Endothelial cell of umbilical vein (primary cell): Measurements from ENCODE around the gene SELENOV. TPM values are rescaled to one million over a fixed set of nuclear protein-coding genes. Genes with fewer than 3 reads are reported as not detected.

Experiments used
- BruUV-seq: library from RNA; stranded (reverse); fragments of 400-500 nt; replicated peaks from 2 replicates; lab custom pipeline; 2021; lab: Mats Ljungman, UMichigan
- CTCF ChIA-PET: fragments of 300-600, 350-600 bp; sonication (Branson Sonifier 250); formaldehyde crosslinking; loops from one replicate; lab custom pipeline; 2021; ENCODE audit warnings: antibody characterized with exemption, inconsistent platforms; lab: Charles Lee
- POLR2A ChIA-PET: fragments of 300-600, 350-600 bp; sonication (Branson Sonifier 250); formaldehyde crosslinking; loops from one replicate; lab custom pipeline; 2021; ENCODE audit warnings: antibody characterized with exemption, inconsistent platforms; lab: Charles Lee
- DNase-seq: peaks from one replicate; pipeline ENCODE4 v3.0.0-alpha.2; 2011; ENCODE audit warnings: low read depth, low spot score
- FAIRE-seq: peaks from 2 replicates; lab custom pipeline; 2011; peaks lifted over from hg19 to GRCh38; lab: Jason Lieb, UNC
- H2AFZ ChIP-seq: 2 replicates; pipeline ENCODE4 v1.6.0; 2012; ENCODE audit warnings: low read depth, low read length, control low read depth, inconsistent platforms
- H3K27ac ChIP-seq: 2 replicates; pipeline ENCODE4 v1.5.1; 2011; ENCODE audit warnings: low read depth, mild to moderate bottlenecking, control low read depth, low read length, moderate library complexity; ENCODE audit not compliant: insufficient read depth
- H3K27me3 ChIP-seq, 2 experiments: 2 replicates each; pipeline versions ENCODE4 v1.6.0 to v1.6.1; 2011; ENCODE audit warnings: low read length in 2 of 2, mixed read lengths in 1 of 2; ENCODE audit not compliant: control insufficient read depth in 2 of 2, insufficient read depth in 2 of 2
- H3K36me3 ChIP-seq, 2 experiments: 2 replicates in 1 of 2; 3 replicates in 1 of 2; pipeline ENCODE4 v1.5.1; 2011; ENCODE audit warnings: low read length in 2 of 2, mild to moderate bottlenecking in 1 of 2, moderate library complexity in 1 of 2; ENCODE audit not compliant: control insufficient read depth in 2 of 2, insufficient read depth in 2 of 2; ENCODE audit errors: extremely low read depth in 1 of 2
- H3K4me1 ChIP-seq: 3 replicates; pipeline ENCODE4 v1.5.1; 2011; ENCODE audit warnings: mild to moderate bottlenecking, low read length; ENCODE audit not compliant: control insufficient read depth, insufficient read depth; ENCODE audit errors: extremely low read depth
- H3K4me2 ChIP-seq: 2 replicates; pipeline ENCODE4 v1.6.1; 2011; ENCODE audit warnings: low read length, control low read depth, mixed read lengths; ENCODE audit not compliant: insufficient read depth
- H3K4me3 ChIP-seq, 3 experiments: fragments of 200-600 bp in 1 of 3; sonication (generic), shearing (Covaris generic) in 1 of 3; replicated peaks in 1 of 3; 2 replicates each; pipeline ENCODE4 v1.5.1; 2011 to 2016; ENCODE audit warnings: control low read depth in 3 of 3, low read length in 3 of 3, mild to moderate bottlenecking in 2 of 3, inconsistent platforms in 1 of 3, low read depth in 1 of 3, moderate library complexity in 1 of 3; ENCODE audit not compliant: insufficient read depth in 1 of 3
- H3K79me2 ChIP-seq: 2 replicates; pipeline ENCODE4 v1.6.0; 2012; ENCODE audit warnings: low read length, inconsistent platforms; ENCODE audit not compliant: control insufficient read depth, insufficient read depth
- H3K9ac ChIP-seq: replicated peaks from 2 replicates; pipeline ENCODE3; 2011; ENCODE audit warnings: low read length, control low read depth; ENCODE audit not compliant: insufficient read depth; ENCODE audit errors: extremely low read depth
- H3K9me1 ChIP-seq: replicated peaks from 3 replicates; pipeline ENCODE4 v1.6.0; 2011; ENCODE audit warnings: mild to moderate bottlenecking, low read length; ENCODE audit not compliant: control insufficient read depth, insufficient read depth; ENCODE audit errors: extremely low read depth
- H3K9me3 ChIP-seq: replicated peaks from 2 replicates; pipeline ENCODE4 v1.5.1; 2012; ENCODE audit warnings: low read length, inconsistent platforms; ENCODE audit not compliant: control insufficient read depth, insufficient read depth
- H4K20me1 ChIP-seq: replicated peaks from 2 replicates; pipeline ENCODE3; 2011; ENCODE audit warnings: mild to moderate bottlenecking, low read length; ENCODE audit not compliant: control insufficient read depth, insufficient read depth; ENCODE audit errors: extremely low read depth
- EZH2 ChIP-seq: IDR thresholded peaks from 2 replicates; pipeline ENCODE4 v1.6.1; 2012; ENCODE audit warnings: borderline replicate concordance, low read depth, mild to moderate bottlenecking, moderate library complexity, low read length, inconsistent platforms; ENCODE audit not compliant: severe bottlenecking
- GATA2 ChIP-seq: IDR thresholded peaks from 2 replicates; pipeline ENCODE4 v1.7.0; 2011; ENCODE audit warnings: low read depth, mild to moderate bottlenecking, moderate library complexity, mixed read lengths, low read length; ENCODE audit not compliant: insufficient read length, insufficient read depth
- JUN ChIP-seq: IDR thresholded peaks from 2 replicates; pipeline ENCODE4 v1.6.1; 2011; ENCODE audit warnings: borderline replicate concordance, low read depth; ENCODE audit not compliant: insufficient read length, insufficient read depth
- MAX ChIP-seq: IDR thresholded peaks from 2 replicates; pipeline ENCODE4 v1.6.1; 2011; ENCODE audit not compliant: insufficient read depth, insufficient read length
- POLR2A ChIP-seq: IDR thresholded peaks from 2 replicates; pipeline ENCODE4 v1.6.1; 2012; ENCODE audit warnings: low read depth, mild to moderate bottlenecking, control low read depth, low read length
- POLR2AphosphoS5 ChIP-seq: IDR thresholded peaks from 2 replicates; pipeline ENCODE4 v1.6.1; 2012; ENCODE audit warnings: low read depth, mild to moderate bottlenecking, control low read depth, low read length, moderate library complexity; ENCODE audit not compliant: insufficient read depth
- dilution Hi-C: fragments of 300-500 bp; cut with MboI; formaldehyde crosslinking; loops from one replicate; pipeline ENCODE4 v1.15.0; 2019; ENCODE audit warnings: low sequenced_read_pairs; ENCODE audit not compliant: extremely low pct_ligation_motif_present
- intact Hi-C: fragments of 100-400 bp; cut with micrococcal nuclease; formaldehyde crosslinking; loops from one replicate; pipeline ENCODE4 v1.10.0; 2022
- polyA plus RNA-seq, 4 experiments: library from polyadenylated mRNA; depleted of rRNA in 3 of 4; stranded (reverse) in 3 of 4; unstranded in 1 of 4; fragments of >200 nt; gene quantifications; 2 replicates each; pipeline versions ENCODE4 v1.2.1 to v1.2.3, GENCODE V29; 2011 to 2012; ENCODE audit warnings: missing spikeins in 1 of 4
- total RNA-seq: library from RNA; stranded (reverse); gene quantifications from 2 replicates; pipeline ENCODE4 v1.2.3, GENCODE V29; 2021

The SELENOV gene
- total and polyA plus RNA-seq, 2 donors (not counting 3 experiments of a cell fraction or from before 2014, with no cell fraction given), result not detected

GRCh38 chr19:39533003-39533512, 18.1 kb downstream of the SELENOV start:
- no peak overlapping the region for H2AFZ ChIP-seq
- BruUV-seq, result no TSS peak
- H3K9me3 ChIP-seq, result no peaks in the 10 kb centered on the region
- no peaks in the 10 kb centered on the region for H3K27me3 ChIP-seq
- intact Hi-C loops (loop anchor here (10.0 kb wide), 2 partner anchors 88 to 408 kb away; partner anchors contain the start of genes PAK4 and SUPT5H), dilution Hi-C loops (no loop called here)
- H3K79me2 ChIP-seq, result peaks cover 10% of the 10 kb centered on the region
- no peaks in the 10 kb centered on the region for H3K9me1 ChIP-seq
- CTCF ChIA-PET, result interaction anchor here (1.0 to 4.9 kb wide), 10 partner anchors 9 to 135 kb away, joined by 3 to 80 read pairs (median 6); partner anchors contain the start of gene DLL3
- POLR2A ChIA-PET, result interaction anchor here (1.1 kb wide), 1 partner anchor 97 kb away, joined by 5 read pairs; the partner anchor contains the start of gene RPS16
- no peak for TF ChIP-seq POLR2AphosphoS5
- TF ChIP-seq JUN, result no peak
- no peak for TF ChIP-seq POLR2A
- no peak for TF ChIP-seq EZH2
- no peak overlapping the region for H3K27ac ChIP-seq
- H3K9ac ChIP-seq, result no peak overlapping the region
- H3K4me2 ChIP-seq, result no peak overlapping the region
- no peaks in the 10 kb centered on the region for H3K36me3 ChIP-seq
- no peak overlapping the region for H3K4me3 ChIP-seq
- peaks cover 6% of the 10 kb centered on the region for H3K4me1 ChIP-seq
- FAIRE-seq (no peak), DNase-seq (no peak)
- H4K20me1 ChIP-seq, result no peaks in the 10 kb centered on the region

GRCh38 chr19:39533791-39534190, 18.9 kb downstream of the SELENOV start:
- Histone ChIP-seq H3K4me3 (no peak overlapping the region), H4K20me1 (peaks cover 4% of the 10 kb centered on the region), H3K9ac (no peak overlapping the region), H3K9me1 (no peaks in the 10 kb centered on the region), H3K79me2 (peaks cover 16% of the 10 kb centered on the region), H3K4me2 (no peak overlapping the region), H3K4me1 (peaks cover 13% of the 10 kb centered on the region), H3K27me3 (no peaks in the 10 kb centered on the region), H3K27ac (no peak overlapping the region), H2AFZ (no peak overlapping the region), H3K36me3 (no peaks in the 10 kb centered on the region), H3K9me3 (no peaks in the 10 kb centered on the region)
- intact Hi-C loops (loop anchor here (10.0 kb wide), 2 partner anchors 89 to 409 kb away; partner anchors contain the start of genes PAK4 and SUPT5H), dilution Hi-C loops (no loop called here)
- FAIRE-seq (no peak), DNase-seq (no peak)
- TF ChIP-seq GATA2 (no peak), MAX (no peak), EZH2 (no peak), POLR2A (no peak)
- no TSS peak for BruUV-seq
- ChIA-PET POLR2A (no interaction called here), CTCF (interaction anchor here (0.7 to 4.9 kb wide), 9 partner anchors 8 to 93 kb away, joined by 3 to 80 read pairs (median 3); partner anchors contain the start of gene TIMM50)
